GM12878 (cell line): ENCODE data around the gene MAPKAP1. TPM values are rescaled to one million over a fixed set of nuclear protein-coding genes. Genes with fewer than 3 reads are reported as not detected.
A peak's percentile ranks its signal among the peaks of the same experiment; 100 is the strongest.

Experiments
- ATAC-seq: fragments of 200-7000 bp; cut with Tn5 transposase; 3 replicates; pipeline ENCODE4 v1.9.1; 2020; ENCODE audit warnings: mild to moderate bottlenecking, moderate library complexity
- BruUV-seq: library from RNA; stranded (reverse); fragments of 400-500 nt; replicated peaks from 2 replicates; lab custom pipeline; 2021; lab: Mats Ljungman, UMichigan
- CTCF ChIA-PET: fragments of 300-600 bp; sonication (Branson Sonifier 250); formaldehyde crosslinking; extraction: SDS; loops from one replicate; lab custom pipeline; 2021; ENCODE audit warnings: inconsistent platforms; lab: Yijun Ruan, JAX
- POLR2A ChIA-PET: fragments of 350-600 bp; formaldehyde crosslinking; extraction: SDS; loops from one replicate; lab custom pipeline; 2021; ENCODE audit warnings: inconsistent platforms; lab: Charles Lee
- RAD21 ChIA-PET: fragments of 300-600 bp; sonication (Branson Sonifier 250); formaldehyde crosslinking; loops from one replicate; lab custom pipeline; 2023; ENCODE audit warnings: antibody characterized with exemption; ENCODE audit not compliant: unreplicated experiment; lab: Charles Lee
- SMC1A ChIA-PET: fragments of 300-600 bp; sonication (Branson Sonifier 250); formaldehyde crosslinking; loops from one replicate; lab custom pipeline; 2023; ENCODE audit not compliant: unreplicated experiment, uncharacterized antibody; lab: Charles Lee
- DNase-seq: peaks from one replicate; pipeline ENCODE4 v3.0.0-alpha.2; 2011; ENCODE audit warnings: low read depth, low spot score
- FAIRE-seq: peaks from 3 replicates; lab custom pipeline; 2011; peaks lifted over from hg19 to GRCh38; lab: Jason Lieb, UNC
- H2AFZ ChIP-seq: 2 replicates; pipeline ENCODE4 v1.6.0; 2011; ENCODE audit warnings: low read depth, low read length, control low read depth; ENCODE audit not compliant: control insufficient read depth
- H3K27ac ChIP-seq: 2 replicates; pipeline ENCODE4 v1.5.1; 2011; ENCODE audit warnings: control low read depth; ENCODE audit not compliant: control insufficient read depth, insufficient read depth
- H3K27me3 ChIP-seq, 2 experiments: replicated peaks in 1 of 2; 2 replicates each; pipeline versions ENCODE4 v1.6.0 to v1.6.1; 2011; ENCODE audit warnings: low read length in 1 of 2; ENCODE audit not compliant: control insufficient read depth in 2 of 2, insufficient read depth in 2 of 2
- H3K36me3 ChIP-seq, 2 experiments: 2 replicates each; pipeline ENCODE4 v1.5.1; 2011; ENCODE audit warnings: low read length in 1 of 2; ENCODE audit not compliant: control insufficient read depth in 2 of 2, insufficient read depth in 2 of 2
- H3K4me1 ChIP-seq: 2 replicates; pipeline ENCODE4 v1.6.1; 2011; ENCODE audit warnings: mild to moderate bottlenecking, low read length, moderate library complexity, mixed read lengths; ENCODE audit not compliant: control insufficient read depth, insufficient read depth
- H3K4me2 ChIP-seq: 2 replicates; pipeline ENCODE4 v1.6.0; 2011; ENCODE audit warnings: control low read depth; ENCODE audit not compliant: control insufficient read depth, insufficient read depth
- H3K4me3 ChIP-seq: fragments of 200-600 bp; sonication (generic); 2 replicates; pipeline ENCODE4 v1.5.1; 2016
- H3K79me2 ChIP-seq: 2 replicates; pipeline ENCODE4 v1.6.0; 2011; ENCODE audit warnings: low read length; ENCODE audit not compliant: control insufficient read depth, insufficient read depth
- H3K9ac ChIP-seq: 2 replicates; pipeline ENCODE4 v1.8.0; 2011; ENCODE audit warnings: low read length, control low read depth, mixed read lengths; ENCODE audit not compliant: control insufficient read depth, insufficient read depth
- H3K9me3 ChIP-seq: replicated peaks from 3 replicates; pipeline ENCODE4 v1.5.1; 2011; ENCODE audit warnings: mild to moderate bottlenecking, low read length; ENCODE audit not compliant: control insufficient read depth, insufficient read depth
- H4K20me1 ChIP-seq: 2 replicates; pipeline ENCODE4 v1.6.0; 2011; ENCODE audit not compliant: control insufficient read depth, insufficient read depth
- ATF7 ChIP-seq: fragments of 450-650 bp; IDR thresholded peaks from 2 replicates; pipeline ENCODE4 v1.6.1; 2016; ENCODE audit warnings: low read depth, mild to moderate bottlenecking
- BHLHE40 ChIP-seq, 2 experiments: fragments of 450-650 bp in 1 of 2; IDR thresholded peaks; 2 replicates each; pipeline ENCODE4 v1.6.1; 2011 to 2017; ENCODE audit warnings: low read depth in 2 of 2, borderline replicate concordance in 1 of 2, improper control_type of control experiment in 1 of 2, low read length in 1 of 2, mild to moderate bottlenecking in 1 of 2
- CBFB ChIP-seq: IDR thresholded peaks from 2 replicates; pipeline ENCODE4 v1.6.1; 2016; ENCODE audit warnings: antibody characterized with exemption, low read depth
- CTCF ChIP-seq, 3 experiments: IDR thresholded peaks in 2 of 3; conservative IDR thresholded peaks in 1 of 3; 2 replicates each; pipeline ENCODE4 v1.5.1; 2011; ENCODE audit warnings: low read depth in 3 of 3, low read length in 3 of 3, mild to moderate bottlenecking in 3 of 3, control low read depth in 2 of 3, moderate library complexity in 2 of 3, inconsistent platforms in 1 of 3, mixed read lengths in 1 of 3; ENCODE audit not compliant: control insufficient read depth in 2 of 3, insufficient read depth in 1 of 3; ENCODE audit errors: extremely low read depth in 1 of 3
- ETV6 ChIP-seq, 2 experiments: fragments of 450-650 bp in 1 of 2; IDR thresholded peaks in 1 of 2; conservative IDR thresholded peaks in 1 of 2; 2 replicates each; pipeline ENCODE4 v1.6.1; 2014; ENCODE audit warnings: antibody characterized with exemption in 1 of 2, borderline replicate concordance in 1 of 2, low read depth in 1 of 2, mild to moderate bottlenecking in 1 of 2, moderate library complexity in 1 of 2
- IRF4 ChIP-seq: IDR thresholded peaks from 2 replicates; pipeline ENCODE4 v1.6.1; 2011; ENCODE audit warnings: low read depth, low read length
- JUNB ChIP-seq: IDR thresholded peaks from 2 replicates; pipeline ENCODE4 v1.6.1; 2016; ENCODE audit warnings: antibody characterized with exemption, mild to moderate bottlenecking
- MAX ChIP-seq: IDR thresholded peaks from 2 replicates; pipeline ENCODE4 v1.6.1; 2012; ENCODE audit warnings: low read depth, low read length, improper control_type of control experiment
- MTA2 ChIP-seq: fragments of 450-650 bp; IDR thresholded peaks from 2 replicates; pipeline ENCODE4 v1.6.1; 2016; ENCODE audit warnings: low read depth, mild to moderate bottlenecking, moderate library complexity
- NR2C1 ChIP-seq: fragments of 450-650 bp; IDR thresholded peaks from 2 replicates; pipeline ENCODE4 v1.6.1; 2017; ENCODE audit warnings: antibody characterized with exemption, mild to moderate bottlenecking, moderate library complexity
- RBBP5 ChIP-seq: fragments of 200-600 bp; sonication (generic); conservative IDR thresholded peaks from 2 replicates; pipeline ENCODE4 v1.6.1; 2016
- RFX5 ChIP-seq: IDR thresholded peaks from 2 replicates; pipeline ENCODE4 v1.6.1; 2011; ENCODE audit warnings: low read depth, low read length, improper control_type of control experiment
- SMARCA5 ChIP-seq: fragments of 450-650 bp; IDR thresholded peaks from 2 replicates; pipeline ENCODE4 v1.6.1; 2017; ENCODE audit warnings: mild to moderate bottlenecking
- SREBF1 ChIP-seq: IDR thresholded peaks from 2 replicates; pipeline ENCODE4 v1.6.1; 2012; ENCODE audit warnings: mild to moderate bottlenecking, low read length
- YBX1 ChIP-seq: fragments of 450-650 bp; IDR thresholded peaks from 2 replicates; pipeline ENCODE4 v1.6.1; 2016; ENCODE audit warnings: antibody characterized with exemption
- WGBS: methylation state at CpG from one replicate; pipeline ENCODE4 v1.1.6; 2016; ENCODE audit warnings: low lambda C conversion rate; ENCODE audit not compliant: insufficient replicate concordance, insufficient coverage; ENCODE audit errors: missing lambda C conversion rate; 5-methylcytosine and 5-hydroxymethylcytosine counted together
- in situ Hi-C: fragments of 300-500 bp; cut with MboI; formaldehyde crosslinking; loops from 9 replicates; pipeline ENCODE4 v1.14.3; 2018; ENCODE audit warnings: mixed read lengths
- intact Hi-C: fragments of 100-400 bp; cut with micrococcal nuclease; formaldehyde crosslinking; loops from one replicate; pipeline ENCODE4 v1.14.2; 2022; ENCODE audit not compliant: unreplicated experiment
- polyA plus RNA-seq, 11 experiments: library from polyadenylated mRNA; depleted of rRNA in 4 of 11; unstranded in 6 of 11; stranded (reverse) in 5 of 11; fragments of >200 nt; fragmentation: Nextera tagmentation in 4 of 11; fragmentation: Illumina TruSeq in 1 of 11; extraction: Ambion mirVana in 4 of 11; extraction: Trizol in 1 of 11; gene quantifications; 1 replicate in 1 of 11; 2 replicates in 10 of 11; pipeline versions ENCODE4 v1.2.1 to v1.2.3, GENCODE V29; 2011 to 2016; ENCODE audit warnings: inconsistent platforms in 2 of 11, missing spikeins in 2 of 11, low read depth in 1 of 11
- total RNA-seq, 4 experiments: library from RNA; depleted of rRNA in 3 of 4; stranded (reverse); fragments of >200 nt in 3 of 4; fragmentation: Illumina TruSeq in 1 of 4; extraction: Trizol in 1 of 4; gene quantifications; 2 replicates each; pipeline versions ENCODE4 v1.2.1 to v1.2.3, GENCODE V29; 2013 to 2021

The MAPKAP1 gene
- total and polyA plus RNA-seq, 10 of the 15 experiments (the other 5 are each of a cell fraction or from before 2014, with no cell fraction given), result 5.1 to 188 (median 105) TPM

- Histone ChIP-seq H3K9me3 (no peaks in the 10 kb centered on the region), H4K20me1 (no peaks in the 10 kb centered on the region), H3K4me2 (no peak overlapping the region), H3K4me3 (no peak overlapping the region), H3K4me1 (no peaks in the 10 kb centered on the region), H2AFZ (no peak overlapping the region), H3K27me3 (no peaks in the 10 kb centered on the region), H3K27ac (no peak overlapping the region), H3K36me3 (peaks cover 2 to 16% of the 10 kb centered on the region in 2 experiments; a peak in 3 of 4 replicates), H3K79me2 (peaks cover 26% of the 10 kb centered on the region), H3K9ac (no peak overlapping the region)
- ATAC-seq (no peak), FAIRE-seq (no peak), DNase-seq (no peak)
- SMC1A ChIA-PET, result interaction anchor here (1.1 to 1.2 kb wide), 2 partner anchors 9 to 86 kb away, joined by 4 to 9 read pairs; no protein-coding TSS in a partner anchor
- RAD21 ChIA-PET, result interaction anchor here (0.8 to 1.2 kb wide), 2 partner anchors 14 to 21 kb away, joined by 3 read pairs; no protein-coding TSS in a partner anchor
- no TSS peak for BruUV-seq
- intact Hi-C loops (no loop called here), in situ Hi-C loops (no loop called here)
- WGBS, result 100% methylated on average over 3 of the region's 3 CpGs
- CTCF ChIA-PET, result interaction anchor here (0.6 to 2.3 kb wide), 2 partner anchors 16 to 1158 kb away, joined by 3 to 6 read pairs; no protein-coding TSS in a partner anchor
- POLR2A ChIA-PET, result interaction anchor here (1.1 kb wide), 1 partner anchor 11 kb away, joined by 3 read pairs; no protein-coding TSS in a partner anchor
- TF ChIP-seq JUNB (no peak), SREBF1 (no peak), CBFB (no peak), MTA2 (no peak)
These were observed 34.1 kb downstream of the MAPKAP1 start for GRCh38 chr9:125672876-125673275.

GRCh38 chr9:125663127-125663526, 43.9 kb downstream of the MAPKAP1 start:
- no TSS peak for BruUV-seq
- Histone ChIP-seq H2AFZ (no peak overlapping the region), H3K36me3 (peaks cover 3 to 6% of the 10 kb centered on the region in 2 experiments; a peak in 3 of 4 replicates), H3K9ac (no peak overlapping the region), H3K9me3 (no peaks in the 10 kb centered on the region; the same call in 2 of the 3 replicates), H3K4me1 (peaks cover 21% of the 10 kb centered on the region), H4K20me1 (no peaks in the 10 kb centered on the region), H3K4me3 (no peak overlapping the region), H3K27ac (peak overlapping the region; percentile 22; the same call in 1 of the 2 replicates), H3K27me3 (no peaks in the 10 kb centered on the region), H3K79me2 (peaks cover 16% of the 10 kb centered on the region), H3K4me2 (no peak overlapping the region)
- ChIA-PET SMC1A (interaction anchor here (1.5 kb wide), 1 partner anchor 18 kb away, joined by 4 read pairs; no protein-coding TSS in a partner anchor), RAD21 (interaction anchor here (1.0 to 4.7 kb wide), 3 partner anchors 12 to 255 kb away, joined by 3 to 28 read pairs (median 4); no protein-coding TSS in a partner anchor), CTCF (interaction anchor here (2.6 kb wide), 1 partner anchor 17 kb away, joined by 9 read pairs; no protein-coding TSS in a partner anchor), POLR2A (interaction anchor here (0.6 kb wide), 1 partner anchor 93 kb away, joined by 3 read pairs; no protein-coding TSS in a partner anchor)
- FAIRE-seq (no peak), DNase-seq (no peak), ATAC-seq (peak; percentile 36)
- intact Hi-C loops (no loop called here), in situ Hi-C loops (no loop called here)
- 2% methylated on average over 3 of the region's 3 CpGs for WGBS
- TF ChIP-seq RBBP5, result no peak
- 0 out of 2 replicates have a peak, but pooled peaks have one; percentile 20 for TF ChIP-seq ATF7
- no peak for TF ChIP-seq RFX5
- peak in 1 of 2 experiments; percentile 75; a peak in 2 of 4 replicates for TF ChIP-seq ETV6 (conservative IDR thresholded peaks at IDR 0.05 in 1 of 2, IDR thresholded peaks at IDR 0.05 in 1 of 2; ENCODE audit: borderline replicate concordance in 1 of 2, low read depth in 1 of 2)
- TF ChIP-seq CTCF (IDR thresholded peaks at IDR 0.05 in 2 of 3, conservative IDR thresholded peaks at IDR 0.05 in 1 of 3; ENCODE audit: control insufficient read depth in 2 of 3, extremely low read depth in 1 of 3, insufficient read depth in 1 of 3, low read depth in 3 of 3, low read length in 3 of 3), result no peak
- no peak for TF ChIP-seq YBX1
- TF ChIP-seq JUNB, result peak; percentile 56
- TF ChIP-seq NR2C1, result no peak
- TF ChIP-seq BHLHE40 (IDR thresholded peaks at IDR 0.05; ENCODE audit: borderline replicate concordance in 1 of 2, low read depth in 2 of 2, low read length in 1 of 2), result peak; percentile 52 to 60; a peak in 2 of 4 replicates
- no peak for TF ChIP-seq MAX
- TF ChIP-seq SMARCA5, result no peak
- no peak for TF ChIP-seq IRF4
